ENCODE results near the gene BOLA1.

DNA sequence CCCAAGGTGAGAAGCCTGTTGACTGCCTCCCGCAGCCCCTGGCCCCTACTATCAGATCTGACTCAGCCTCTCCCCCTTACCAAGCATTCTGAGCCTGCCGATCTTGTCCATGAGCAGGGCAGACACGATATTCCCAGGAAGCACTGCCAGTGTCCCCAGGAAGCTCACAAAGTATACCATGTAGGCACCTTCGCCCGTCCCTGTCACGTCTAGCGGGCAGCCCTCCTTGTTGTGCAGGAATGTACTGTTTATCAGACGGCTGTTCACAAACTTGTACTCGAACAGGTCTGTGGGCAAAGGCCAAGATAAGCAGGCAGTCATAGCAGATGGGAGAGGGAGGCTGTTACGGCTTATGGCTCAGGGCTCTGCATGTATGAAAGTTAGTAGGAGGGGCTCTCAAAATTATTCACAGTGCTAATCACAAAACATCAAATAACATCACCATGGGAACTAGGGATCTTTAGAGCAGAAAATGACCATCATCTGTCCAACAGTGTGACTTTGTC is 7.3 kb downstream of the BOLA1 start:
- TF ChIP-seq, protein P1, sequence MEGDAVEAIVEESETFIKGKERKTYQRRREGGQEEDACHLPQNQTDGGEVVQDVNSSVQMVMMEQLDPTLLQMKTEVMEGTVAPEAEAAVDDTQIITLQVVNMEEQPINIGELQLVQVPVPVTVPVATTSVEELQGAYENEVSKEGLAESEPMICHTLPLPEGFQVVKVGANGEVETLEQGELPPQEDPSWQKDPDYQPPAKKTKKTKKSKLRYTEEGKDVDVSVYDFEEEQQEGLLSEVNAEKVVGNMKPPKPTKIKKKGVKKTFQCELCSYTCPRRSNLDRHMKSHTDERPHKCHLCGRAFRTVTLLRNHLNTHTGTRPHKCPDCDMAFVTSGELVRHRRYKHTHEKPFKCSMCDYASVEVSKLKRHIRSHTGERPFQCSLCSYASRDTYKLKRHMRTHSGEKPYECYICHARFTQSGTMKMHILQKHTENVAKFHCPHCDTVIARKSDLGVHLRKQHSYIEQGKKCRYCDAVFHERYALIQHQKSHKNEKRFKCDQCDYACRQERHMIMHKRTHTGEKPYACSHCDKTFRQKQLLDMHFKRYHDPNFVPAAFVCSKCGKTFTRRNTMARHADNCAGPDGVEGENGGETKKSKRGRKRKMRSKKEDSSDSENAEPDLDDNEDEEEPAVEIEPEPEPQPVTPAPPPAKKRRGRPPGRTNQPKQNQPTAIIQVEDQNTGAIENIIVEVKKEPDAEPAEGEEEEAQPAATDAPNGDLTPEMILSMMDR (IDR thresholded peaks at IDR 0.05), result no peak
- TF ChIP-seq POLR2A (IDR thresholded peaks at IDR 0.05), result no peak
